CD4-positive, alpha-beta T cell treated with Interleukin-6 for 4 hours (primary cell): Measurements from ENCODE around the gene MAGOHB.
A peak's percentile ranks its signal among the peaks of the same experiment; 100 is the strongest.
"Not testable (repeated sequence)": the region's sequence is repeated elsewhere in the genome, so short reads cannot be mapped to it uniquely, and the experiment has no call there.

Experiments used
- DNase-seq: peaks from one replicate; pipeline ENCODE4 v3.0.0-alpha.2; 2020; ENCODE audit warnings: mixed read lengths

MAGOHB gene

GRCh38 chr12:10612110-10612509 lies 1.3 kb downstream of the MAGOHB start:
- no peak for DNase-seq

DNA sequence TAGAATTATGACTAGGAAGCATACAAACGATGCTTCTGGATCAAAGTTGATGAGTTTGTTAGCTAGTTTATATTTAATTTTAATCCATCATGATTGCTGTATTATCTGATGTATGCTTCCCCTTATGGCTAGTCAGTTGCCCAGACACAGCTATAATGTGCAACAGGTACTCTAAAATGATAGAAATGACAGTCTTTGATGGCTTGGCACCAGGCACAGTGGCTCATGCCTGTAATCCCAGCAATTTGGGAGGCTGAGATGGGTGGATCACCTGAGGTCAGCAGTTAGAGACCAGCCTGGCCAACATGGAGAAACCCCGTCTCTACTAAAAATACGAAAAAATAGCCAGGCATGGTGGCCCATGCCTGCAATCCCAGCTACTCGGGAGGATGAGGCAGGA lies 2.2 kb downstream of the MAGOHB start:
- DNase-seq = not testable (repeated sequence)

- DNase-seq = no peak
Observed at GRCh38 chr12:10610188-10610587, 3.2 kb downstream of the MAGOHB start.

- no peak for DNase-seq
Observed at GRCh38 chr12:10607885-10608458, 5.4 kb downstream of the MAGOHB start.

- no peak for DNase-seq
Observed at GRCh38 chr12:10601860-10602259, 11.5 kb downstream of the MAGOHB start.

GRCh38 chr12:10600988-10601387 lies 12.4 kb downstream of the MAGOHB start:
- no peak for DNase-seq

DNA sequence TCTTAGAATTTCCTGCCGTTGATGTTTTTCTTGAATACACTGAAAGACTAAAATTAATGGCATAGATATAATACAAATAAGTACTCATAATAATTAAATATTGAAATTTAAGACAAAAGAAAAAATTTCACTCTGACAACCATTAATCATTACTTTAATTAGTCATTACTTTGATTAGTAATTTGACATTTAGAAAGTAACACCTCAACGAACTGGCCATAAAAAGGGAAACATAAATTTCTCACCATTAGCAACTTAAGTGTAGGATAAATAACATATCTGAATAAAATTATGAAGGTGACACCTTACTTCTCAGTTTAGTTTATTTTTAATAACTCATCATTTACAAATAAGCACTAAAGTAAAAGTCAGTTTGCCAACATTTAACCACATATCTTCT lies 17.5 kb downstream of the MAGOHB start:
- no peak for DNase-seq

DNA sequence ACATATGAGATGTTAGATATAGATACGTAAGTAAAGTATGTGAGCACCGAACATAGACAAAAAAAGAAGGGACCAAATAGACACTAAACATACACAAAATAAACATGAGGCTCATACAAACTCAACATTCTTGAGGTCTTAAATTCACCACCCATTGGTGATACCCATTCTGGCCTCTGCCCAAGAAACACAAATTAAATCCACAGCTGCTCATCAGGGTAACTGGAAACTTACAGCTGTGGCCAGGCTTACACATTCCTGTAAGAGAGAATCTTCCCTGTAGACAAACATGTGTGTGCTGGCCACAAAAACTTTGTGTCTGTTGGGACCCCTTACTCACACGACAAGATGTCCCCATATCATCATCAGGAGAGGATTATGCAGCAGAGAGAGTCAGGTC lies 22.4 kb downstream of the MAGOHB start:
- DNase-seq = no peak

DNA sequence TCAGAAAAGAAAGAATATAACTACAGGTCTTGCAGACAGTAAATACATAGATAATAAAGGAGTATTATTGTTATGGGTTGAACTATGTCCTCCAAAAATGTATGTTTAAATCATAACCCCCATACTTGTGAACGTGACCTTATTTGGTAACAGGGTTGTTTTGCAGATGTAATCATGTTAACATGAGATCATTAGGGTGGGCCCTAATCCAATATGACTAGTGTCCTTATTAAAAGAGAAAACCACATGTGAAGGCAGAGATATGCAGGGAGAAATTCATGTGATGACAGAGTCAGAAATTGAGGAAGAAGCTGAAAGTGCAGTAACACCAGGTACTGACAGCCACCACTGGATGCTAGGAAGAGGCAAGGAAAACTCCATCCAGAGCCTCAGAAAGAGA lies 29.0 kb downstream of the MAGOHB start:
- no peak for DNase-seq

DNA sequence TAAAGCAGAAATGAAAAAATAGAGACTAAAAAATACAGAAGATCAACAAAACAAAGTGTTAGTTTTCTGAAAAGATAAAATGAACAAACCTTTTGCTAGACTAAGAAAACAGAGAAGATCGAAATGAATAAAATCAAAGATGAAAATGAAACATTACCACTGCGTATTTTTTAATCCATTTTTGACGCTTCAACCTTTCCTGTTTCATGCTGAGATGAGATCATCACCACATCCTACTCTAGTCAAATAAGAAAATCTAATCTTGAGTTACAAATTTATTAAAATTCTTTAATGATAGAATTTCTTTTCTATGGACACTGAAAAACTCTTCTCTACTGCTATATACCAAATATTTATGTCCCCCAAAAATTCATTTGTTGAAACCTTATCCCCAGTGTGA lies 30.7 kb downstream of the MAGOHB start:
- DNase-seq = no peak

DNA sequence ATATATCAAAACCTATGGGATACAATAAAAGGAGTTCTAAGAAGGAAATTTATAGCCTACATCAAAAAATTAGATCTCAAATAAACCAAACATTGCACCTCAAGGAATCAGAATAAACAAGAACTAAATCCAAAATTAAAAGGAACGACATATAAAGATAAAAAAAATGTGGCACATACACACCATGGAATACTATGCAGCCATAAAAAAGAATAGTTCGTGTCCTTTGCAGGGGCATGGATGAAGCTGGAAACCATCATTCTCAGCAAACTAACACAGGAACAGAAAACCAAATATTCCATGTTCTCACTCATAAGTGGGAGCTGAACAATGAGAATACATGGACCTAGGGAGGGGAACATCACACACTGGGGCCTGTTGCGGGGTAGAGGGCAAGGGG lies 31.3 kb downstream of the MAGOHB start:
- not testable (repeated sequence) for DNase-seq

DNA sequence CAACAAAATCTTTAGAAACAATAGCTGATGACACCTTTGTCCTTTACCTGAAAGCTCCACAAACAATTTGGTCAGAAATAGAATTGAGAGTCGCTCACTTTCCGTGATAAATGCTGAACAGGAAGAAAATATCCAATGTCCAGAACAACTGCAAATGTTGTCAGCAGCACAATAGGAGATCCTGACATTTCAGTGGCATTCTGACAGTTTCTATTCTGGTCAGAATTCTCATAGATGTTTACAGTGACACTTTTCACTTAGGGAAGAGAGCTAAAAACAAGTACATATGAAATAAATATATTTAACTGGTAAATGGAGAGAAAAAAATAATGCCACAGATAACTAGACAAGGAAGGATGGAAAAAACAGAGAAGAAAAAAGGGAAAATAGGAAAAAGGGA lies 39.1 kb downstream of the MAGOHB start:
- no peak for DNase-seq

GRCh38 chr12:10572021-10572490 lies 41.4 kb downstream of the MAGOHB start:
- DNase-seq = not testable (repeated sequence)

- DNase-seq = no peak
Observed at GRCh38 chr12:10571141-10571540, 42.3 kb downstream of the MAGOHB start.

GRCh38 chr12:10567813-10568212 lies 45.6 kb downstream of the MAGOHB start:
- DNase-seq = no peak

GRCh38 chr12:10563966-10564365 lies 49.4 kb downstream of the MAGOHB start:
- no peak for DNase-seq

DNA sequence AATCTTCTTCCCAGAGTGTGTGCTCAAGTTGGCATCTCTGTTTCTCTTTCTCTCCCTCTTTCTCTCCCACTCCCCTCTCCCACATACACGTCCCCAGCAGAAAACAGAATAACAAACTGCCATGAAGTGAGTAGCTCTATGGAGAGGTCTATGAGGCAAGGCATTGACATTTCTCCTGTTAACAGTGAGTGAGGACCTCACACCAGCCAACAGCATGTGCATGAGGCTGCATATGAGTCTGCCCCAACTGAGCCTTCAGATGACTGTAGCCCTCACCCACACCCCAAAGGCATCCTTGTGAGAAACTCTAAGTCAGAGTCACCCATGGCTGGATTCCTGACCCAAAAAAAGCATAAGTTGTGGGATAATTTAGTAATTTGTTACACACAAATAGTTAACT lies 50.4 kb downstream of the MAGOHB start:
- no peak for DNase-seq

- DNase-seq = peak; percentile 18
Observed at GRCh38 chr12:10562306-10562933, 51.0 kb downstream of the MAGOHB start.

DNA sequence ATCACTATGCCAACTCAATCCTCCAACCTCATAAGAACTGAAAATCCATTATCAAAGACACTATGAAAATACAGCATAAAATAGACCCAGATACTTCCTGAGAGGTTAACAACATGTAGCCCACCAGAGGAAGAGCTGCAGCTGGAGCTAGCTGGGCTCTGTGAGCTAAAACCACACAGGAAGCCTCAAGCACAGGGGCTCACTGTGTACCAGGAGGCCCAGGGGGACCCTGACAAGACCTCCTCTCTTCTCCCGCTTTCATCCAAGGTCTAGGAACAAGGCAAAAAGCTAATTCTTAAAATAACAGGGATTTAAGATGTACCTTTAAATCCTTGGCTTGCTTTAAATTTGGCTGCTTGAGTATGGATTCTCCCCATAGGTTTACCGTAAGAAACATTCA lies 54.2 kb downstream of the MAGOHB start:
- DNase-seq = no peak

GRCh38 chr12:10558789-10559188 lies 54.6 kb downstream of the MAGOHB start:
- no peak for DNase-seq

DNA sequence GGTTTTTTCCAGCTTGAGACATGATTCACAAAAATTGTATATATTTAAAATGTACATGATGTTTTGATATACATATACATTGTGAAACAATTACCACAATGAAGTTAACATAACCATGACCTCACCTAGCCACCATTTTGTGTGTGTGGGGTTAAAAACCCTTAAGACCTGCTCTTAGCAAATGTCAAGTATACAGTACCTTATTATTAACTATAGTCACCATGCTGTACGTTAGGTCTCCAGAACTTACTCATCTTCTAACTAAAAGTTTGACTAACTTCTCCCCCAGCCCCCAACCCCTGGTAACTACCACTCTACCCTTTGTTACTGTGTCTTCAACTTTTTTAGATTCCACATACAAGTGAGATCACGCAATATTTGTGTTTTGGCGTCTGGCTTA lies 55.1 kb downstream of the MAGOHB start:
- DNase-seq = no peak

DNA sequence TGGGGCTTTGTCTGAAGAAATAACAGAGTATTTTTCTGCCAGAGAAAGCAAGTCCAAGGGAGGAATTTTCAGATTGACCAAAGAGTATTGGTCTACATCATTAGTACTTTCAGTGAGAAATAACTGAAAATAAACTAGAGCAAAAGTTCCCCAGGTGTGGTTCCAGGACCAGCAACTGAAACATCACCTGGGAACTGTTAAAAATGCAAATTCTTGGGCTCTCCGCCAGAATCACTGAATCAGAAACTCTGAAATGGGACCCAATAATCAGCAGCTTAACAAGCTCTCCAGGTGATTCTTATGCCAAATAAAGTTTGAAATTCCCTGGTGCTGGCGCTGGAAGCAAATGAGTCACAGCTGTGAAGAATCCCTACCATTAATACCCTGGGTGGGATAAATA lies 55.6 kb downstream of the MAGOHB start:
- no peak for DNase-seq

- DNase-seq = no peak
Observed at GRCh38 chr12:10557329-10557728, 56.1 kb downstream of the MAGOHB start.

GRCh38 chr12:10554756-10555481 lies 58.5 kb downstream of the MAGOHB start:
- peak; percentile 2 for DNase-seq
